IPS-NIHi7 (cell line): ENCODE measurements around the gene SGMS1.
A peak's percentile ranks its signal among the peaks of the same experiment; 100 is the strongest.

Experiments used
- DNase-seq: peaks from one replicate; pipeline ENCODE4 v3.0.0; 2012; ENCODE audit warnings: mixed read lengths; ENCODE audit errors: extremely low spot score

SGMS1 gene

GRCh38 chr10:50312464-50313437, 311.0 kb downstream of the SGMS1 start:
- no peak for DNase-seq

- peak; percentile 63 for DNase-seq
These were observed 313.1 kb downstream of the SGMS1 start for GRCh38 chr10:50310560-50311174.

GRCh38 chr10:50309342-50309741, 314.4 kb downstream of the SGMS1 start:
- no peak for DNase-seq

GRCh38 chr10:50304660-50305059, 319.1 kb downstream of the SGMS1 start:
- DNase-seq: no peak

- DNase-seq: no peak
These were observed 323.6 kb downstream of the SGMS1 start for GRCh38 chr10:50299948-50300669.

- DNase-seq: no peak
These were observed 328.4 kb downstream of the SGMS1 start for GRCh38 chr10:50295367-50295766.

- no peak for DNase-seq
These were observed 329.2 kb downstream of the SGMS1 start for GRCh38 chr10:50294582-50294981.

GRCh38 chr10:50293513-50294313, 330.0 kb downstream of the SGMS1 start:
- no peak for DNase-seq

- DNase-seq: peak; percentile 38
These were observed 332.4 kb downstream of the SGMS1 start for GRCh38 chr10:50291261-50291850.

GRCh38 chr10:50289196-50289595, 334.6 kb downstream of the SGMS1 start:
- no peak for DNase-seq

- no peak for DNase-seq
These were observed 336.6 kb downstream of the SGMS1 start for GRCh38 chr10:50286996-50287803.

GRCh38 chr10:50286517-50286916, 337.2 kb downstream of the SGMS1 start:
- DNase-seq: no peak

GRCh38 chr10:50281967-50282522, 341.7 kb downstream of the SGMS1 start:
- no peak for DNase-seq

GRCh38 chr10:50281210-50281966, 342.4 kb downstream of the SGMS1 start:
- DNase-seq: no peak

GRCh38 chr10:50280049-50280841, 343.5 kb downstream of the SGMS1 start:
- no peak for DNase-seq

- DNase-seq: peak; percentile 36
These were observed 344.3 kb downstream of the SGMS1 start for GRCh38 chr10:50279489-50279888.

- DNase-seq: peak; percentile 58
These were observed 348.0 kb downstream of the SGMS1 start for GRCh38 chr10:50275650-50276235.

- DNase-seq: no peak
These were observed 351.2 kb downstream of the SGMS1 start for GRCh38 chr10:50272531-50272930.
